Fibroblast of the conjunctiva (primary cell): ENCODE results near the gene ABHD16B.

Source experiments
- DNase-seq: peaks from one replicate; pipeline ENCODE4 v3.0.0-alpha.2; 2010; ENCODE audit warnings: low read depth

ABHD16B gene

GRCh38 chr20:63861365-63861934 lies at the start of gene ABHD16B:
ABHD16B (plus strand) TSS chr20:63861498; CDS start chr20:63861541, 43 bp downstream.
- DNase-seq: no peak

GRCh38 chr20:63814891-63815614 lies 46.2 kb upstream of the ABHD16B start:
- DNase-seq: no peak

- no peak for DNase-seq
These were observed 45.6 kb upstream of the ABHD16B start for GRCh38 chr20:63815615-63816253.

GRCh38 chr20:63819224-63819921 lies 41.9 kb upstream of the ABHD16B start:
- DNase-seq: peak; percentile 26

- no peak for DNase-seq
These were observed 39.5 kb upstream of the ABHD16B start for GRCh38 chr20:63821811-63822210.

- no peak for DNase-seq
These were observed 39.0 kb upstream of the ABHD16B start for GRCh38 chr20:63822276-63822696.

GRCh38 chr20:63823691-63824311 lies 37.5 kb upstream of the ABHD16B start:
- DNase-seq: no peak

- no peak for DNase-seq
These were observed 35.8 kb upstream of the ABHD16B start for GRCh38 chr20:63825331-63826118.

GRCh38 chr20:63826753-63827152 lies 34.5 kb upstream of the ABHD16B start:
- DNase-seq: no peak

- DNase-seq: no peak
These were observed 33.2 kb upstream of the ABHD16B start for GRCh38 chr20:63828124-63828523.

GRCh38 chr20:63828545-63828944 lies 32.8 kb upstream of the ABHD16B start:
- no peak for DNase-seq

- DNase-seq: no peak
These were observed 32.3 kb upstream of the ABHD16B start for GRCh38 chr20:63828951-63829350.

GRCh38 chr20:63829603-63829944 lies 31.7 kb upstream of the ABHD16B start:
- no peak for DNase-seq

- no peak for DNase-seq
These were observed 31.1 kb upstream of the ABHD16B start for GRCh38 chr20:63829945-63830835.

GRCh38 chr20:63830841-63831588 lies 30.3 kb upstream of the ABHD16B start, which contains the start of gene ZBTB46:
ZBTB46 (minus strand) TSS chr20:63831264; CDS start chr20:63790757, 40,507 bp downstream.
- no peak for DNase-seq

- DNase-seq: no peak
These were observed 29.7 kb upstream of the ABHD16B start for GRCh38 chr20:63831646-63831992.

GRCh38 chr20:63831993-63832686 lies 29.2 kb upstream of the ABHD16B start:
- DNase-seq: no peak

GRCh38 chr20:63833776-63834490 lies 27.4 kb upstream of the ABHD16B start:
- DNase-seq: no peak
